GM06990 (cell line): ENCODE data around the gene PSD4.

ENCODE experiments used
- DNase-seq: peaks from one replicate; pipeline ENCODE4 v3.0.0-alpha.2; 2011; ENCODE audit not compliant: insufficient read length; ENCODE audit errors: extremely low read depth
- H3K27me3 ChIP-seq: replicated peaks from 2 replicates; pipeline ENCODE4 v1.6.0; 2011; ENCODE audit warnings: low read length; ENCODE audit not compliant: control insufficient read depth, insufficient read depth
- H3K36me3 ChIP-seq: 2 replicates; pipeline ENCODE4 v1.5.1; 2011; ENCODE audit warnings: low read length; ENCODE audit not compliant: control insufficient read depth, insufficient read depth
- H3K4me3 ChIP-seq: replicated peaks from 2 replicates; pipeline ENCODE4 v1.5.1; 2011; ENCODE audit warnings: low read depth, mild to moderate bottlenecking, control low read depth, low read length
- CTCF ChIP-seq: IDR thresholded peaks from 2 replicates; pipeline ENCODE4 v1.5.1; 2011; ENCODE audit warnings: low read length, control low read depth, mild to moderate bottlenecking, inconsistent platforms; ENCODE audit not compliant: insufficient read depth, poor library complexity, severe bottlenecking

The PSD4 gene

DNA sequence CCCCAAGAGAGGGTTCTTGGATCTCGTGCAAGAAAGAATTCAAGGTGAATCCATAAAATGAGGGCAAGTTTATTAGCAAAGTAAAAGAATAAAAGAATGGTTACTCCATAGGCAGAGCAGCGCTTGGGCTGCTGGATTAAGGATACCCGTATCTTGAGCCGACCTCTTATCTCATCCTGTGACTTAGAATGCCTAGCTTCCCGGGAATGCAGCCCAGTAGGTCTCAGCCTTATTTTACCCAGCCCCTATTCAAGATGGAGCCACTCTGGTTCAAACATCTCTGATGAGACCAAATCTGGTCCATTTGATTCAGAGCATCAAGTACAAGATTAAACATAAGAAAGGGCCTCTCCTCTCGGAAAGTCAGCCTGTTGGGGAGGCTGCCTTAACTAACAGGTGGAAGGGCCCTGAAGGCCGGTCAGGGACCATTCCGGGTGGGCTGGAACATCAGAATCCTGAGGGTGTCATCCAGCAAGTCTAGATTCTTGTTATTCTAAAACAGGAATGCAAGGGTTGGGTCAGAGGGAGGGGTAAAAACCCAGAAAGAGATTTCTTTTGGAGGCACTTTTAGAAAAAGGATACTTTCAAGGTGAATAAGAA, 5.8 kb downstream of the PSD4 start:
- H3K36me3 ChIP-seq, result peaks cover 31% of the 10 kb centered on the region
- no peak for DNase-seq
- TF ChIP-seq CTCF, result no peak
- H3K27me3 ChIP-seq, result no peaks in the 10 kb centered on the region
- no peak overlapping the region for H3K4me3 ChIP-seq

- Histone ChIP-seq H3K4me3 (no peak overlapping the region), H3K36me3 (peaks cover 37% of the 10 kb centered on the region), H3K27me3 (no peaks in the 10 kb centered on the region)
- TF ChIP-seq CTCF, result no peak
- DNase-seq, result no peak
Measured at GRCh38 chr2:113180131-113180946, 6.6 kb downstream of the PSD4 start.

- no peak for DNase-seq
- peaks cover 43% of the 10 kb centered on the region for H3K36me3 ChIP-seq
- no peak overlapping the region for H3K4me3 ChIP-seq
- no peak for TF ChIP-seq CTCF
- no peaks in the 10 kb centered on the region for H3K27me3 ChIP-seq
Measured at GRCh38 chr2:113181258-113182051, 7.7 kb downstream of the PSD4 start.

DNA sequence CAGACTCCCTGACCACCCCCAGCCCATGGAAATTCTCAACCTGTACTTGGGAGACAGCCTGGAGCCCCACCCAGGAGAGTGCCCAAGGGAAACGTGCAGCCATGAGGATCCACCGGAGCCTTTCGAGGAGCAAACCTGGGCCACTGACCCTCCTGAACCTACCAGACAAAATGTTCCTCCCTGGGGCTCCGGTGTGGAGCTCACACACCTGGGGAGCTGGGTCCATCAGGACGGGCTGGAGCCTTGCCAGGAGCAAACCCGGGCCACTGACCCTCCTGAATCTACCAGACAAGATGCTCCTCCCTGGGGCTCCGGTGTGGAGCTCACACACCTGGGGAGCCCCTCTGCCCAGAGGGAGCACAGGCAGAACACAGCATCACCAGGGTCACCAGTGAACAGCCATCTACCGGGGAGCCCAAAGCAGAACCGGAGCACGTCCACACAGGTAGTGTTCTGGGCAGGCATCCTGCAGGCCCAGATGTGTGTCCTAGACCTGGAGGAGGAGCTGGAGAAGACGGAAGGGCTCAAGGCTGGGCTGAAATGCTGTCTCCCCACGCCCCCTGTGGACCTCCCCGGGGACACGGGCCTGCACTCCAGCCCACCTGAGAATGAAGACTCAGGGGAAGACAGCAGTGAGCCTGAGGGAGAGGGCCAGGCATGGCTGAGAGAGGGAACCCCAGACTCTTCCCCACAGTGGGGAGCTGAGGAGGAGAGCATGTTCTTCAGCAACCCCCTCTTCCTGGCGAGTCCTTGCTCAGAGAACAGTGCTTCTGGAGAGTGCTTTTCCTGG, 8.9 kb downstream of the PSD4 start:
- H3K36me3 ChIP-seq, result peaks cover 52% of the 10 kb centered on the region
- no peak for DNase-seq
- no peak for TF ChIP-seq CTCF

DNA sequence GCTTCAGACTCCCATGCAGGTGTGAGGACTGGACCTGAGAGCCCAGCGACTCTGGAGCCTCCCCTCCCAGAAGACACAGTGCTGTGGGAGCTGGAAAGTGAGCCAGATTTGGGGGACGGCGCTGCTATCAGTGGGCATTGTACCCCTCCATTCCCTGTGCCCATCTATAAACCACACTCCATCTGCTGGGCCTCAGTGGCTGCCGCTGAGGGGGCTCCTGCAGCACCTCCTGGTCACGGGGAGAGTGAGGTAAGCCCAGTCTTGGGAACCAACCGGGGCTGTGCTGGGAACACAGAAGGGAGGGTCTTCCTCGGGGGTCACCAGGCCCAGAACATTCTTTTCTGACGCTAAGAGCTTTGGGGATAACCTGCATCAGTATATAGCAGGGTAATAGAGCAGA, 9.5 kb downstream of the PSD4 start:
- Histone ChIP-seq H3K4me3 (no peak overlapping the region), H3K27me3 (no peaks in the 10 kb centered on the region), H3K36me3 (peaks cover 54% of the 10 kb centered on the region)
- DNase-seq, result no peak
- TF ChIP-seq CTCF, result no peak

More for the DNA sequence above, 8.9 kb downstream of the PSD4 start:
- Histone ChIP-seq H3K4me3 (no peak overlapping the region), H3K27me3 (no peaks in the 10 kb centered on the region)
